Measurements from ENCODE around the gene PPM1L.

The PPM1L gene

GRCh38 chr3:161107311-161107710, 351.3 kb downstream of the PPM1L start:
- DNase-seq, result no peak

- no peak for DNase-seq
Observed at GRCh38 chr3:161108840-161109239, 352.8 kb downstream of the PPM1L start.

- DNase-seq, result no peak
Observed at GRCh38 chr3:161117646-161118045, 361.6 kb downstream of the PPM1L start.

- DNase-seq, result no peak
Observed at GRCh38 chr3:161126495-161126894, 370.5 kb downstream of the PPM1L start.

All from femur (tissue), 1 donor.